Activated naive CD8-positive, alpha-beta T cell treated with anti-CD3 and anti-CD28 coated beads, Interleukin-2, amount 50 U/mL, for 24 hours (primary cell): ENCODE measurements around the gene IL34.

ENCODE experiments used
- ATAC-seq: fragments of 150-1000 bp; cut with Tn5 transposase; one replicate; pipeline ENCODE4 v1.10.0; 2021
- DNase-seq: peaks from one replicate; pipeline ENCODE4 v3.0.0; 2021
- H3K27ac Mint-ChIP-seq: one replicate; pipeline ENCODE4 v1.8.0; 2021; ENCODE audit warnings: mild to moderate bottlenecking, mixed read lengths
- H3K27me3 Mint-ChIP-seq: one replicate; pipeline ENCODE4 v1.8.0; 2021; ENCODE audit warnings: mixed read lengths
- H3K36me3 Mint-ChIP-seq: one replicate; pipeline ENCODE4 v1.8.0; 2021; ENCODE audit warnings: low read depth, mixed read lengths
- H3K4me1 Mint-ChIP-seq: one replicate; pipeline ENCODE4 v1.8.0; 2021; ENCODE audit warnings: mixed read lengths
- H3K4me3 Mint-ChIP-seq: one replicate; pipeline ENCODE4 v1.8.0; 2021; ENCODE audit warnings: mild to moderate bottlenecking, moderate library complexity, mixed read lengths
- H3K9me3 Mint-ChIP-seq: one replicate; pipeline ENCODE4 v1.8.0; 2021; ENCODE audit warnings: mixed read lengths

IL34 gene

DNA sequence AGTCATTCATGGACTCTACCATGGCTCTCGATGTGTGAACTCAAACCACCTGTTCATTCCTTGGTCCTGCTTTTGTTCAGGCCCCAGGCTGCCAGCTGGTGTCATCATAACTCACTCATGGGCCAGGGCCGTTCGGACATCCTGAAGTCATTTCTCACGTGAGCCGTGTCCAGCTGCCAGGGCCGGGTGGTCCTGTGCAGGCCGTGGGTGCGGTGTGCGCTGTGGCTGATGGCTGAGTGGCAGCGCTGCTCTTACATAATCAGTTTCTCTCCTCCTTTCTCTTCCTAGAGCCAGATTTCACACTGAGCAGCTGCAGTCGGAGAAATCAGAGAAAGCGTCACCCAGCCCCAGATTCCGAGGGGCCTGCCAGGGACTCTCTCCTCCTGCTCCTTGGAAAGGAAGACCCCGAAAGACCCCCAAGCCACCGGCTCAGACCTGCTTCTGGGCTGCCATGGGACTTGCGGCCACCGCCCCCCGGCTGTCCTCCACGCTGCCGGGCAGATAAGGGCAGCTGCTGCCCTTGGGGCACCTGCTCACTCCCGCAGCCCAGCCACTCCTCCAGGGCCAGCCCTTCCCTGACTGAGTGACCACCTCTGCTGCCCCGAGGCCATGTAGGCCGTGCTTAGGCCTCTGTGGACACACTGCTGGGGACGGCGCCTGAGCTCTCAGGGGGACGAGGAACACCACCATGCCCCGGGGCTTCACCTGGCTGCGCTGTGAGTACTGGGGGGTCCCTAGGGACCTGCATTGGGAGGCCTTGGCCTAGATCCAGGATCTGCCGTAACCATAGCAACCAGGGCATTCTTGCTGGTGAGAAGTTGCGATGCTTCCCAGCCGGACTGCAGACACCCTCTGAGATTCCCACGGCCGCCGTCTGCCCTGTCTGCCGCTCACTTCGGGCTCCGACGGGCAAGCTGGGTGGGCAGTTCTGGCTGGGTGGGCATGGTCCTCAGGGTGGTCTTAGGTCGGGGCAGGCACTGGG lies at the start of gene IL34:
IL34 (plus strand) TSS at position 300 of the 982 bp plus-strand sequence; CDS start at position 689, 389 bp downstream.
- peaks cover 3% of the 10 kb centered on the region for H3K27me3 Mint-ChIP-seq
- H3K4me3 Mint-ChIP-seq = no peak within 1 kb of the TSS
- H3K27ac Mint-ChIP-seq = no peak within 1 kb of the TSS
- no peaks in the 10 kb centered on the region for H3K9me3 Mint-ChIP-seq
- ATAC-seq (no peak), DNase-seq (no peak)
- no peaks in the 10 kb centered on the region for H3K4me1 Mint-ChIP-seq
- no peaks in the 10 kb centered on the region for H3K36me3 Mint-ChIP-seq

DNA sequence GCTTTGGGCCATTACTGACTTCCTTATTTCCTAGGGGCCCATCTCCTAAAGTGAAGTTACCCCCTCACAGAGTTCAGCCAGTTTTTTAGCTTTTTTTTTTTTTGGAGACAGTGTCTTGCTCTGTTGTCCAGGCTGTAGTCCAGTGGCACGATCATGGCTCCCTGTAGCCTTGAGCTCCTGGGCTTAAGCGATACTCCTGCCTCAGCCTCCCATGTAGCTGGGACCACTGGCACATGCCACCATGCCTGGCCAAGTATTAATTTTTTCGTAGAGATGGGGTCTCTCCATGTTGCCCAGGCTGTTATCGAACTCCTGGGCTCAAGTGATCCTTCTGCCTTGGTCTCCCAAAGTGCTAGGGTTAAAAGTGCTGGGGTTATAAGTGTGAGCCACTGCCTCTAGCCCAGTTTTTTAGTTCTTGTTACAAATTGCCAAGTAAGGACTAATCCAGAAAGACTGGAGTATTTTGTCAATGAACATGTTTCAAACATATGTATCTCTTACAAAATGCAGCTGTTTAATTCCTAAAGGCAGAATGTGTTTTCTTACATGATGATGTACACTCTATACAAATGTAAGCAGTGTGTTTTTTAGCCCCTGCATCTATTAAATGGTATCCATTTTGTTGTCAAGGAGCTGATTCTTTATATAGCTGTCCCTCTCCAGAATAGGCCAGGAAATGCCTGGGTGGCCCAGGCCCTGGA lies 49.1 kb upstream of the IL34 start:
- no peak overlapping the region for H3K4me3 Mint-ChIP-seq
- H3K4me1 Mint-ChIP-seq = no peaks in the 10 kb centered on the region
- H3K27ac Mint-ChIP-seq = no peak overlapping the region
- DNase-seq = no peak
- H3K9me3 Mint-ChIP-seq = no peaks in the 10 kb centered on the region
- ATAC-seq = no peak
- no peaks in the 10 kb centered on the region for H3K36me3 Mint-ChIP-seq
- peaks cover 3% of the 10 kb centered on the region for H3K27me3 Mint-ChIP-seq

GRCh38 chr16:70598937-70599503 lies 47.3 kb upstream of the IL34 start:
- ATAC-seq (no peak), DNase-seq (no peak)
- no peak overlapping the region for H3K27ac Mint-ChIP-seq
- no peaks in the 10 kb centered on the region for H3K4me1 Mint-ChIP-seq
- H3K36me3 Mint-ChIP-seq = no peaks in the 10 kb centered on the region
- peaks cover 3% of the 10 kb centered on the region for H3K27me3 Mint-ChIP-seq
- no peak overlapping the region for H3K4me3 Mint-ChIP-seq
- H3K9me3 Mint-ChIP-seq = no peaks in the 10 kb centered on the region

- Mint-ChIP-seq H3K9me3 (no peaks in the 10 kb centered on the region), H3K4me3 (no peak overlapping the region), H3K4me1 (no peaks in the 10 kb centered on the region), H3K27me3 (peaks cover 3% of the 10 kb centered on the region), H3K27ac (no peak overlapping the region), H3K36me3 (no peaks in the 10 kb centered on the region)
- no peak for DNase-seq
- ATAC-seq = no peak
These were observed 45.6 kb upstream of the IL34 start for GRCh38 chr16:70600730-70601129.

DNA sequence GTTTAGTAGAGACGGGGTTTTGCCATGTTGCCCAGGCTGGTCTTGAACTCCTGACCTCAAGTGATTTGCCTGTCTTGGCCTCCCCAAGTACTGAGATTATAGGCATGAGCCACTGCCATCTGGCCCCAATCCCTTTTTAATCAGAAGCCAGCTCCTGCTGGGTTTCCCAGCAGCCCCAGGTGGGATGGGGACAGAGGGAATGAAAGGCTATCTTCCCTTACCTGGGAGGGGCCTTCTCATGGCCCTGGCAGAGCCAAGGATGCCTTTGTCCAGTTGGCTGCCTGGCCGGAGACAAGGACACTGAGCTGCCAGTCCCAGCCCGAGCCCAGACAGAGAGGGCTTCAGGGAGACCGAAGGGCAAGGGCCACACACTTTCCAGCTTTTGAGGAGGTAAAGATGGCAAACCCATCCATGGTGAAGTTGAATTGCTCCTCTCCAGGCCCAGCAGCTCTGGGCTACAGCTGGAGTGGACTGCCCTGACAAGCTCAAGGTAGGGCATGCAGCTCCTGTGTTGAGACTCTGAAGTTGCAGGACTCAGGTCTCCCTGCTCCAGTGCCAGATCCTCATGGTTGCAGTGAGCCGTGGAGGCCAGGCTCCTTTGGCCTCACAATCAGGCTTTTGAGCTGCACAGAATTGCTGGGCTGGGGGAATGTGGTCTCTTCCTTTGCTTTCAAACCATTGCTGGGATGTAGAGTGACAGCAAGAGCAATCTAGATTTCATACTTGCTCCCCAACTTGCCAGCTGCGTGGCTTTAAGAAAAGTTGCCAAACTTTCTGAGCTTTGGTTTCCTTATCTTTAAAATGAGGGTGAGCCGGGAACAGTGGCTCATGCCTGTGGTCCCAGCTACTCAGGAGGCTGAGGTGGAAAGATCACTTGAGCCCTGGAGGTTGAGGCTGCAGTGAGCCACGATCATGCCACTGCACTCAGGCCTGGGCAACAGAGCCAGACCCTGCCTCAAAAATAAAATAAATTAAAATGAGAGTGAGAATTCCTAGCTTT lies 44.5 kb upstream of the IL34 start:
- Mint-ChIP-seq H3K4me1 (no peaks in the 10 kb centered on the region), H3K4me3 (no peak overlapping the region), H3K36me3 (no peaks in the 10 kb centered on the region), H3K9me3 (no peaks in the 10 kb centered on the region), H3K27ac (no peak overlapping the region), H3K27me3 (peaks cover 3% of the 10 kb centered on the region)
- ATAC-seq = no peak
- no peak for DNase-seq

DNA sequence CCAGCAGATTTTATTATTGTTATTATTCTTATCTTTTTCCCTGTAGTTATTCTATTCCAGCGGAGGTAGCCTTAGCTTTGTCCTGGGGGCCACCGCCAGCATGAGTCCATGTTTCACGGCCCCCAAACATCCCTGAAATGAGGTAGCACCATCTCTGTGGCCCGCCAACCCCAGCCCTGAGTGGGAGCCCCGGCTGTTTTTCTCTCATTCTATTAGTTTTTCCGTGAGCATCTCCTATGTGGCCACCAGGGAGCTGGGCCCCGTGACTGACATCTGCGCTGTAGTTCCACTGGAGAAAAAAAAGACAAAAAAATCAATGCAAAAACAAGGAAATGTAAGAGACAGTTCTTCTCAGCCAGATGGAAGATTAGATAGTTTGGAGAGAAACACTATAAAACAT lies 43.5 kb upstream of the IL34 start:
- Mint-ChIP-seq H3K4me1 (no peaks in the 10 kb centered on the region), H3K27ac (no peak overlapping the region), H3K36me3 (no peaks in the 10 kb centered on the region), H3K27me3 (peaks cover 3% of the 10 kb centered on the region), H3K9me3 (no peaks in the 10 kb centered on the region), H3K4me3 (no peak overlapping the region)
- ATAC-seq (no peak), DNase-seq (no peak)

GRCh38 chr16:70604407-70605282 lies 41.7 kb upstream of the IL34 start:
- Mint-ChIP-seq H3K27ac (no peak overlapping the region), H3K4me1 (no peaks in the 10 kb centered on the region), H3K9me3 (no peaks in the 10 kb centered on the region), H3K36me3 (no peaks in the 10 kb centered on the region), H3K4me3 (no peak overlapping the region), H3K27me3 (peaks cover 3% of the 10 kb centered on the region)
- no peak for ATAC-seq
- DNase-seq = no peak

- Mint-ChIP-seq H3K27ac (no peak overlapping the region), H3K27me3 (no peaks in the 10 kb centered on the region)
- ATAC-seq = no peak
These were observed 41.1 kb upstream of the IL34 start for GRCh38 chr16:70605283-70605657.

GRCh38 chr16:70608521-70608920 lies 37.8 kb upstream of the IL34 start:
- no peak for DNase-seq
- no peak for ATAC-seq
- Mint-ChIP-seq H3K27ac (no peak overlapping the region), H3K4me1 (no peaks in the 10 kb centered on the region), H3K36me3 (no peaks in the 10 kb centered on the region), H3K4me3 (no peak overlapping the region), H3K27me3 (no peaks in the 10 kb centered on the region), H3K9me3 (no peaks in the 10 kb centered on the region)

More at GRCh38 chr16:70605283-70605657, 41.1 kb upstream of the IL34 start:
- no peaks in the 10 kb centered on the region for H3K36me3 Mint-ChIP-seq
- no peak overlapping the region for H3K4me3 Mint-ChIP-seq
- H3K9me3 Mint-ChIP-seq = no peaks in the 10 kb centered on the region
- no peak for DNase-seq
- no peaks in the 10 kb centered on the region for H3K4me1 Mint-ChIP-seq

- no peak for DNase-seq
- Mint-ChIP-seq H3K27me3 (no peaks in the 10 kb centered on the region), H3K4me1 (no peaks in the 10 kb centered on the region), H3K36me3 (no peaks in the 10 kb centered on the region), H3K9me3 (no peaks in the 10 kb centered on the region), H3K27ac (no peak overlapping the region), H3K4me3 (no peak overlapping the region)
- ATAC-seq = no peak
These were observed 35.8 kb upstream of the IL34 start for GRCh38 chr16:70610273-70611223.

DNA sequence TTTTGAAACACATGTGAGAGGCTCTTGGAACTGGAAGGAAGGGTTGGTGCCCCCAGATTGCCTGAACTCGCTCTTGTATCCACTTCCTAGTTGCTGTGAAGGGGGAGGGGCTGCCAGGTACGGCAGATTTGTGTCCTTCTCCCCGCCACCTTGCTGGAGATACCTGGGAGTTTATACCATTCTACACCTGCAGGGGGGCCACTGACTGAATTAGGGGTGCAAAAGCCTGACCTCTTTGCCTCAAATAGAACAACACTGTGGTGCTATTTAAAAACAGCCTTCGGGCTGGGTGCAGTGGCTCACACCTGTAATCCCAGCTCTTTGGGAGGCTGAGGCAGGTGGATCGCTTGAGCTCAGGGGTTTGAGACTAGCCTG lies 35.1 kb upstream of the IL34 start:
- Mint-ChIP-seq H3K9me3 (no peaks in the 10 kb centered on the region), H3K27me3 (no peaks in the 10 kb centered on the region), H3K4me1 (no peaks in the 10 kb centered on the region), H3K4me3 (no peak overlapping the region), H3K27ac (no peak overlapping the region), H3K36me3 (no peaks in the 10 kb centered on the region)
- DNase-seq = no peak
- ATAC-seq = no peak

DNA sequence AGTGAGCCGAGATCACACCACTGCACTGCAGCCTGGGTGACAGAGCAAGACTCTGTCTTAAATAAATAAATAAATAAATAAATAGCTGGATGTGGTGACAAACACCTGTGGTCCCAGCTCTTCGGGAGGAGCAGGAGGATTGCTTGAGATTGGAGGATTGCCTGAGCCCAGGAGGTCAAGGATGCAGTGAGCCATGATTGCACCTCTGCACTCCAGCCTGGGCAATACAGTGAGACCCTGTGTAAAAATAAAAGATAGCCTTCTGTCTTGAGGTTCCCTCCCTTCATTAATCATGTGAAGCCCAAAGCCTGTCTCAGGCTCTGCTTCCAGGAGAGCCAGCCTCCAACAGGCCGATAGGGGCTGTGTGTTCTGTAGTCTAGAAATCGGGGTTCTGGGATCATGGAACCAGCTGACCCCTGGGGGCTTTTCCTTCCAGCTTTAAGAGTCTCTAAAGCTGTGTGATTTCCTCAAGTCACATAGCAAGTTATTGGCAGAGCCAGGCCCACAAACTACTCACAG lies 34.5 kb upstream of the IL34 start:
- Mint-ChIP-seq H3K4me3 (no peak overlapping the region), H3K27ac (no peak overlapping the region), H3K4me1 (no peaks in the 10 kb centered on the region), H3K27me3 (no peaks in the 10 kb centered on the region), H3K36me3 (no peaks in the 10 kb centered on the region), H3K9me3 (no peaks in the 10 kb centered on the region)
- ATAC-seq (no peak), DNase-seq (no peak)
